ENCODE results near the gene GPAT3.

GPAT3 gene

DNA sequence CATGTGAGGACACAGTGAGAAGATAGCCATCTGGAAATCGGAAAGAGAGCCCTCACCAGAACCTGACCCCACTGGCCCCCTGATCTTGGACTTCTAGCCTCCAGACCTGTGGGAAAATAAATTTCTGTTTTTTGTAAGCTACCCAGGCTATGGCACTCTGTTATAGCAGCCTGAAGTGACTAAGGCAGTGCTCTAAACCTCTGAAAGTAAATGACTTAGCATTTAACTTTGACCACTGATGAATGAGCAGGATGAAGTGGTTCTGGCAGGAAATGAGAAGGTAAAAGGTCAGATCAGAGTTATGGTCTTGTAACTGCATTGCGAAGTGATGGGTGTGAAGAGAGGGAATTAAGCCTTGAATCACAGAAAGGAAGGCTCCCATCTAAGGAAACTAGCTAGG lies 17.0 kb downstream of the GPAT3 start:
- TF ChIP-seq, protein P1, sequence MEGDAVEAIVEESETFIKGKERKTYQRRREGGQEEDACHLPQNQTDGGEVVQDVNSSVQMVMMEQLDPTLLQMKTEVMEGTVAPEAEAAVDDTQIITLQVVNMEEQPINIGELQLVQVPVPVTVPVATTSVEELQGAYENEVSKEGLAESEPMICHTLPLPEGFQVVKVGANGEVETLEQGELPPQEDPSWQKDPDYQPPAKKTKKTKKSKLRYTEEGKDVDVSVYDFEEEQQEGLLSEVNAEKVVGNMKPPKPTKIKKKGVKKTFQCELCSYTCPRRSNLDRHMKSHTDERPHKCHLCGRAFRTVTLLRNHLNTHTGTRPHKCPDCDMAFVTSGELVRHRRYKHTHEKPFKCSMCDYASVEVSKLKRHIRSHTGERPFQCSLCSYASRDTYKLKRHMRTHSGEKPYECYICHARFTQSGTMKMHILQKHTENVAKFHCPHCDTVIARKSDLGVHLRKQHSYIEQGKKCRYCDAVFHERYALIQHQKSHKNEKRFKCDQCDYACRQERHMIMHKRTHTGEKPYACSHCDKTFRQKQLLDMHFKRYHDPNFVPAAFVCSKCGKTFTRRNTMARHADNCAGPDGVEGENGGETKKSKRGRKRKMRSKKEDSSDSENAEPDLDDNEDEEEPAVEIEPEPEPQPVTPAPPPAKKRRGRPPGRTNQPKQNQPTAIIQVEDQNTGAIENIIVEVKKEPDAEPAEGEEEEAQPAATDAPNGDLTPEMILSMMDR (conservative IDR thresholded peaks at IDR 0.05; ENCODE audit: low read length) = no peak
- no peak overlapping the region for H3K4me3 ChIP-seq (ENCODE audit: low read length)
- peak; percentile 58 for DNase-seq (ENCODE audit: low read depth)

DNA sequence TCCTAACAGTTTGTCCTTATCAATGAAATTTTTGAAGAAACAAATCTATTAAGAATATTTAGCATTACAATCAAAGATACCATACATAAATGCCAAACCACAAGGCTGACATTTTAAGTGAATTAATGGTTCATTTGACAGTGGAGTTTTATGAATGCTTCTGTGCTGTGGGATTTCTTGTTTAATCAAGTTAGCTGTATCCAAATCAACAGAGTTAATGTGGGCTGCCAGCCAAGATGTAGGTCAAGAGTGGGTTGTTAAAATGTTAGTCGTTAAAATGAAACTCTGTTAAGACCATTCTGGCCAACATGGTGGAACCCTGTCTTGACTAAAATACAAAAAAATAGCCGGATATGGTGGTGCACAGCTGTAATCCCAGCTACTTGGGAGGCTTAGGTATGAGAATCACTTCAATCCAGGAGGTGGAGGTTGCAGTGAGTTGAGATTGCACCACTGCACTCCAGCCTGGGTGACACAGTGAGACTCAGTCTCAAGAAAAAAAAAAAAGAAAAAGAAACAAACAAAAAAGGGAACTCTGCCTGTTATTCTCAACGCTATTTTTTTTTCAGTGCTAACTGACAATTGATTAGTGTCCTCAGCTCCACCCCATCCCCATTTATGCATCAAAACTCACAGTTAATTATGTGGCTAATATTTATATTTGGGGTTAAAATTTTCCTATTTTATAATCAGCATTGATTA lies 20.2 kb downstream of the GPAT3 start:
- H3K4me3 ChIP-seq (ENCODE audit: low read length) = no peak overlapping the region
- TF ChIP-seq, protein P1 (conservative IDR thresholded peaks at IDR 0.05; ENCODE audit: low read length) = no peak
- no peak for DNase-seq (ENCODE audit: low read depth)

DNA sequence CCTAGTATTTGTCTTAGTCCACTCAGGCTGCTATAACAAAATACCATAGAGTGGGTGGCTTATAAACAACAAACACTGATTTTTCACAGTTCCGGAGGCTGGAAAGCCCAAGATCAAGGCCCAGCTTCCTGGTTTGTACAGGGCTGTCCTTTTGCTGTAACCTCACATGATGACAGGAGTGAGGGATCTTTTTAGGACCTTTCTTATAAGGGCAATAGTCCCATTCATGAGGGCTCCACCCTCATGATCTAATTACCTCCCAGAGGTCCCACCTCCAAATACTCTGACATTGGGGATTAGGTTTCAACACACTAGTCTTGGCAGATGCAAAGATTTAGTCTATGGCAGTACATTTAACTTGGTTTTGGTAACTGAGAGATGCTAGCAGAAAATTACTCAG lies 20.9 kb downstream of the GPAT3 start:
- TF ChIP-seq, protein P1 (conservative IDR thresholded peaks at IDR 0.05; ENCODE audit: low read length) = no peak
- DNase-seq (ENCODE audit: low read depth) = no peak
- H3K4me3 ChIP-seq (ENCODE audit: low read length) = no peak overlapping the region

DNA sequence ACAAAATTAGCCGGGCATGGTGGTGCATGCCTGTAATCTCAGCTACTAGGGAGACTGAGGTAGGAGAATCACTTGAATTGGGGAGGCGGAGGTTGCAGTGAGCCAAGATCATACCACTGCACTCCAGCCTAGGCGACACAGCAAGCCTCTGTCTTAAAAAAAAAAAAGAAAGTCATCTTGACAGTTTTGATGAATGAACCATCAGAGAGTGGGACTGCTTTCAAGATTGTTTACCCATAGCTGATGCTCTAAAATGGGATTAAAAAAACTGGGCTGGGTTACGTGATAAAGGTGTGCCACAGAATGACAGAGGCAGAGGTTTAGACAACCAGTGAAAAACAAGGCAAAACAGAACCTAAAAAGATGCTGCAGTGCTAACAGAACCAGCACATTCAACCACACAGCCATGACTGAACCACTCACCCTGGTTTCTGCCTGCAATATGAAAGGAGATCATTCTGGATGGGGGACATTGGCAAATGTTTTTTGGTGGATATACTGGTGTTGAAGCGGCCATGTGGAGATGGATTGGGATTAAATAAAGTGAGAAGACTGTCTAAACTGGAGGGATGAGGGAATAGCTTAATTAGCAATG lies 22.2 kb downstream of the GPAT3 start:
- TF ChIP-seq, protein P1 (conservative IDR thresholded peaks at IDR 0.05; ENCODE audit: low read length) = no peak
- DNase-seq (ENCODE audit: low read depth) = no peak
- H3K4me3 ChIP-seq (ENCODE audit: low read length) = no peak overlapping the region

DNA sequence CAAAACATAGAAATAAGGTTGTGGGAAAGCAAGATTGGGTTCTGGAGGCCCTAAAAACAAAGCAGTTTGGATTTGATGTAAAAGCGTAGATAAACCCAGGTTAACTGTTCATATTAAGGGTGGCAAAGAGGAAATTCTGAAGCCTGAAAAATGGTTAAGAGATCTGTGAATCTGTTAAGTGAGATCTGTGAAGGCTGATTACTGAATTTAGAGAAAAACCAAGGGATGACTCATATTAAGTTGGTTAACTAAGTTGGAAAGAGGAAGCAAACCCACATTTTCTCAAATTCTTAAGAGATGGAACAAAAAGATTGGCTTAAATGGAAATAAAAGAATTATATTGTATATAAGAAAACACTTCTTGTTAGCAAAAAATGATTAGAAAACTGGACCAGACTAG lies 22.8 kb downstream of the GPAT3 start:
- H3K4me3 ChIP-seq (ENCODE audit: low read length) = no peak overlapping the region
- TF ChIP-seq, protein P1 (conservative IDR thresholded peaks at IDR 0.05; ENCODE audit: low read length) = no peak
- peak; percentile 44 for DNase-seq (ENCODE audit: low read depth)

DNA sequence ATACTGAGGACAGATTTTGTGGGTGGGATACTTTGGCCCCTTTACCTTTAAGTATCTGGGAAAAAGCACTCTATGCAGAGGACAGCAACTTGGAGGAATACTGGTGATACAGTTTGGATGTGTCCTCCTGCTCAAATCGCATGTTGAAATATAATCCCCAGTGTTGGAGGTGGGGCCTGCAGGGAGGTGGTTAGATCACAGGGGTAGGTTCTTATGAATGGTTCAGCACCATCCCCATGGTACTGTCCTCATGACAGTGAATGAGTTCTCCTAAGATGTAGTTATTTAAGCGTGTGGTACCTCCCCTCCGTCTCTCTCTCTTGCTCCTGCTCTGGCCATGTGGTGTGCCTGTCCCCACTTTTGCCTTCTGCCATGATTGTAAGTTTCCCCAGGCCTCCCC lies 24.6 kb downstream of the GPAT3 start:
- TF ChIP-seq, protein P1 (conservative IDR thresholded peaks at IDR 0.05; ENCODE audit: low read length) = no peak
- DNase-seq (ENCODE audit: low read depth) = no peak
- H3K4me3 ChIP-seq (ENCODE audit: low read length) = no peak overlapping the region

DNA sequence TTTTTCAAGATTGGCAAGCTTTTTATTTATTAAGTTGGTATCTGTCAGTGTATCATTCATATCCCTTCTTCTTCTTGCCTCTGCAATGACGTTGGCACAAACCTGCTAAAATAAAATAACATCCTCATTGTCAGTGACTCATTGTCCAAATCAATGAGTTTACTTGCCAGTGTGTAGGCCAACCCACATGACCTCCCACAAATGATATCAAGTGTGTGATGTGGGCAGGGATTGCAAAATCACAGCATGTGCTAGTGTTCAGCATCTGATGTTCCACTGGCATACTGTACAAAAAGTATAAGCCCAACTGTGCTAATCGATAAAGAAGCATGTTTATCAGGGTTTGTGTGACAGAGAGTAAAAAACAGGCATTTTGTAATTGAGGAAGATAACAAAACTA lies 25.5 kb downstream of the GPAT3 start:
- peak; percentile 60 for DNase-seq (ENCODE audit: low read depth)
- H3K4me3 ChIP-seq (ENCODE audit: low read length) = no peak overlapping the region
- TF ChIP-seq, protein P1 (conservative IDR thresholded peaks at IDR 0.05; ENCODE audit: low read length) = no peak
